HepG2 (cell line): ENCODE measurements around the gene BAHCC1. TPM values are rescaled to one million over a fixed set of nuclear protein-coding genes. Genes with fewer than 3 reads are reported as not detected.

ENCODE experiments used
- ATAC-seq: fragments of 200-7000 bp; cut with Tn5 transposase; 3 replicates; pipeline ENCODE4 v1.9.1; 2020; ENCODE audit warnings: mild to moderate bottlenecking, moderate library complexity
- BruUV-seq: library from RNA; stranded (reverse); fragments of 400-500 nt; replicated peaks from 2 replicates; lab custom pipeline; 2021; lab: Mats Ljungman, UMichigan
- CTCF ChIA-PET: fragments of 300-600 bp; formaldehyde crosslinking; extraction: SDS; loops from one replicate; lab custom pipeline; 2021; ENCODE audit warnings: low total read pairs, inconsistent platforms, low intra/inter-chr PET ratio; lab: Yijun Ruan, JAX
- POLR2A ChIA-PET: fragments of 350-600 bp; sonication (Branson Sonifier 250); formaldehyde crosslinking; loops from one replicate; lab custom pipeline; 2020; ENCODE audit warnings: antibody characterized with exemption, inconsistent platforms; lab: Yijun Ruan, JAX
- DNase-seq: peaks from one replicate; pipeline ENCODE4 v3.0.0-alpha.2; 2015; ENCODE audit warnings: low spot score
- FAIRE-seq: peaks from 3 replicates; lab custom pipeline; 2011; peaks lifted over from hg19 to GRCh38; lab: Jason Lieb, UNC
- H2AFZ ChIP-seq: one replicate; pipeline ENCODE4 v1.6.1; 2011; ENCODE audit warnings: low read length, inconsistent platforms
- H3K27ac ChIP-seq: fragments of 300-600 bp; 3 replicates; pipeline ENCODE4 v1.8.0; 2011; ENCODE audit warnings: mixed run types, mild to moderate bottlenecking, mixed read lengths, low read length, inconsistent platforms; ENCODE audit not compliant: insufficient read depth; ENCODE audit errors: extremely low read length
- H3K27me3 ChIP-seq, 2 experiments: fragments of 200-600 bp in 1 of 2; 2 replicates in 1 of 2; 3 replicates in 1 of 2; pipeline versions ENCODE4 v1.6.0 to v1.8.0; 2011; ENCODE audit warnings: low read length in 2 of 2, mild to moderate bottlenecking in 2 of 2, moderate library complexity in 2 of 2, inconsistent platforms in 1 of 2; ENCODE audit not compliant: insufficient read depth in 2 of 2, control insufficient read depth in 1 of 2
- H3K36me3 ChIP-seq, 2 experiments: fragments of 200-600 bp in 1 of 2; replicated peaks in 1 of 2; 2 replicates in 1 of 2; 3 replicates in 1 of 2; pipeline versions ENCODE4 v1.5.1 to v1.8.0; 2011; ENCODE audit warnings: low read length in 2 of 2, inconsistent platforms in 1 of 2; ENCODE audit not compliant: insufficient read depth in 2 of 2, control insufficient read depth in 1 of 2
- H3K4me1 ChIP-seq: 2 replicates; pipeline ENCODE4 v1.5.1; 2012; ENCODE audit warnings: low read length, inconsistent platforms; ENCODE audit not compliant: insufficient read depth
- H3K4me2 ChIP-seq: 2 replicates; pipeline ENCODE4 v1.6.0; 2011; ENCODE audit warnings: low read depth, low read length, inconsistent platforms
- H3K4me3 ChIP-seq, 3 experiments: fragments of 200-600 bp in 1 of 3; sonication (generic), shearing (Covaris generic) in 1 of 3; replicated peaks in 1 of 3; 2 replicates each; pipeline ENCODE4 v1.5.1; 2011 to 2016; ENCODE audit warnings: low read length in 3 of 3, inconsistent platforms in 2 of 3, low read depth in 2 of 3, mild to moderate bottlenecking in 2 of 3, control low read depth in 1 of 3, mixed read lengths in 1 of 3; ENCODE audit not compliant: insufficient read depth in 1 of 3
- H3K79me2 ChIP-seq: one replicate; pipeline ENCODE4 v1.6.1; 2011; ENCODE audit warnings: low read length, inconsistent platforms; ENCODE audit not compliant: insufficient read depth
- H3K9ac ChIP-seq: 2 replicates; pipeline ENCODE4 v1.6.0; 2011; ENCODE audit warnings: mild to moderate bottlenecking, low read depth, low read length, inconsistent platforms; ENCODE audit not compliant: insufficient read depth
- H3K9me3 ChIP-seq: 2 replicates; pipeline ENCODE4 v1.5.1; 2012; ENCODE audit warnings: mild to moderate bottlenecking, low read length
- H4K20me1 ChIP-seq: 2 replicates; pipeline ENCODE4 v1.6.0; 2011; ENCODE audit warnings: inconsistent platforms, mild to moderate bottlenecking, low read length, moderate library complexity; ENCODE audit not compliant: insufficient read depth
- ATM ChIP-seq: fragments of 450-650 bp; IDR thresholded peaks from 2 replicates; pipeline ENCODE4 v1.7.1; 2017; ENCODE audit warnings: mild to moderate bottlenecking, borderline replicate concordance
- CBX2 ChIP-seq, 2 experiments: fragments of 200-600 bp in 1 of 2; sonication (generic); formaldehyde crosslinking in 1 of 2; IDR thresholded peaks; 2 replicates each; pipeline versions ENCODE4 v1.7.0 to v1.8.1; 2018 to 2022; ENCODE audit warnings: low read depth in 2 of 2, low read length in 1 of 2, mild to moderate bottlenecking in 1 of 2, missing genetic modification reagents in 1 of 2
- DNMT3B ChIP-seq: conservative IDR thresholded peaks from 2 replicates; pipeline ENCODE4 v1.6.1; 2016; ENCODE audit warnings: missing biosample characterization, control low read depth
- HMGXB3 ChIP-seq: sonication (generic); formaldehyde crosslinking; IDR thresholded peaks from 2 replicates; pipeline ENCODE4 v1.4.0; 2020; ENCODE audit warnings: missing genetic modification reagents, borderline replicate concordance
- NCOA5 ChIP-seq: sonication (generic); formaldehyde crosslinking; IDR thresholded peaks from 2 replicates; pipeline ENCODE4 v1.4.0; 2020; ENCODE audit warnings: missing genetic modification reagents
- PCBP2 ChIP-seq: fragments of 200-400 bp; formaldehyde crosslinking; optimal IDR thresholded peaks from 2 replicates; pipeline ENCODE3; 2018; ENCODE audit warnings: low read length, low read depth; ENCODE audit not compliant: poor library complexity, severe bottlenecking
- RFXANK ChIP-seq: IDR thresholded peaks from 2 replicates; pipeline ENCODE4 v1.6.1; 2016
- ZNF143 ChIP-seq: sonication (generic); formaldehyde crosslinking; IDR thresholded peaks from 2 replicates; pipeline ENCODE4 v1.4.0; 2020; ENCODE audit warnings: missing genetic modification reagents
- ZNF609 ChIP-seq: sonication (generic); formaldehyde crosslinking; IDR thresholded peaks from 2 replicates; pipeline ENCODE4 v1.4.0; 2020; ENCODE audit warnings: mild to moderate bottlenecking, missing genetic modification reagents, borderline replicate concordance
- ZNF724P ChIP-seq: sonication (generic); formaldehyde crosslinking; IDR thresholded peaks from 2 replicates; pipeline ENCODE4 v1.8.0; 2022; ENCODE audit warnings: missing genetic modification reagents, borderline replicate concordance
- ZSCAN12 ChIP-seq: sonication (generic); formaldehyde crosslinking; IDR thresholded peaks from 2 replicates; pipeline ENCODE4 v1.9.0; 2021; ENCODE audit warnings: mild to moderate bottlenecking, missing genetic modification reagents
- WGBS: methylation state at CpG from one replicate; pipeline ENCODE4 v1.1.6; 2017; ENCODE audit warnings: low lambda C conversion rate; 5-methylcytosine and 5-hydroxymethylcytosine counted together
- in situ Hi-C: cut with HindIII; loops from 2 replicates; pipeline ENCODE4 v1.10.0; 2017; ENCODE audit warnings: low pct_unique_long_range_greater_than_20kb; ENCODE audit not compliant: extremely low pct_ligation_motif_present
- intact Hi-C: fragments of 100-400 bp; cut with micrococcal nuclease; formaldehyde crosslinking; loops from one replicate; pipeline ENCODE4 v1.10.0; 2022; ENCODE audit not compliant: unreplicated experiment
- polyA plus RNA-seq, 8 experiments: library from polyadenylated mRNA; depleted of rRNA in 3 of 8; stranded (reverse) in 7 of 8; unstranded in 1 of 8; fragments of >200 nt; fragmentation: Illumina TruSeq in 4 of 8; extraction: Trizol in 4 of 8; gene quantifications; 2 replicates each; pipeline versions ENCODE4 v1.2.1 to v1.2.3, GENCODE V29; 2011 to 2016; ENCODE audit warnings: low read depth in 4 of 8, missing spikeins in 1 of 8, mixed read lengths in 1 of 8; ENCODE audit not compliant: insufficient read depth in 1 of 8
- total RNA-seq, 5 experiments: library from RNA; depleted of rRNA; stranded (reverse); fragments of >200 nt; fragmentation: Illumina TruSeq; extraction: Trizol; gene quantifications; 2 replicates each; pipeline ENCODE4 v1.2.3, GENCODE V29; 2016; ENCODE audit warnings: low read depth in 1 of 5

BAHCC1 gene
- total and polyA plus RNA-seq, 2 of the 13 experiments (the other 11 are each of a cell fraction or from before 2014, with no cell fraction given), result 1.4 to 1.7 TPM

- H3K27me3 ChIP-seq, result peaks cover 2 to 28% of the 10 kb centered on the region in 2 experiments; a peak in 4 of 5 replicates
- in situ Hi-C loops, result no loop called here
- intact Hi-C loops, result loop anchor here (5.0 kb wide), 1 partner anchor 78 kb away; no protein-coding TSS in a partner anchor
- no peak overlapping the region for H3K27ac ChIP-seq
- 61% methylated on average over 11 of the region's 11 CpGs for WGBS
- H3K36me3 ChIP-seq, result no peaks in the 10 kb centered on the region
- H3K4me1 ChIP-seq, result peaks cover 27% of the 10 kb centered on the region
- peaks cover 5% of the 10 kb centered on the region for H3K79me2 ChIP-seq
- BruUV-seq, result no TSS peak
- H3K9me3 ChIP-seq, result no peaks in the 10 kb centered on the region
- no peak overlapping the region for H2AFZ ChIP-seq
- no peak overlapping the region for H3K9ac ChIP-seq
- no peak for DNase-seq
- no peak overlapping the region for H3K4me3 ChIP-seq
- no peak for TF ChIP-seq ZSCAN12
- TF ChIP-seq DNMT3B (CRISPR knock-in tag), result no peak
- TF ChIP-seq ATM, result no peak
- TF ChIP-seq HMGXB3 (CRISPR knock-in tag), result no peak
- no peak for TF ChIP-seq PCBP2
- no peak for TF ChIP-seq ZNF143 (CRISPR knock-in tag)
- no peak for TF ChIP-seq ZNF609 (CRISPR knock-in tag)
- no peak for TF ChIP-seq ZNF724P (CRISPR knock-in tag)
- no peak for TF ChIP-seq NCOA5
- TF ChIP-seq CBX2 (IDR thresholded peaks at IDR 0.05; ENCODE audit: low read depth, low read length), result no peak
- no peak for TF ChIP-seq CBX2 (CRISPR knock-in tag; IDR thresholded peaks at IDR 0.05; ENCODE audit: low read depth)
- TF ChIP-seq RFXANK (CRISPR knock-in tag), result no peak
- ATAC-seq, result no peak
- ChIA-PET POLR2A (interaction anchor here (1.4 kb wide), 1 partner anchor 10 kb away, joined by 4 read pairs; the partner anchor contains the start of gene BAHCC1), CTCF (interaction anchor here (0.8 kb wide), 1 partner anchor 96 kb away, joined by 3 read pairs; no protein-coding TSS in a partner anchor)
- no peak overlapping the region for H3K4me2 ChIP-seq
- H4K20me1 ChIP-seq, result peaks cover 4% of the 10 kb centered on the region; the same call in 1 of the 2 replicates
- no peak for FAIRE-seq
Observed at GRCh38 chr17:81404558-81405165, 9.4 kb downstream of the BAHCC1 start.
